ENCODE results near the gene RSRC2.

The RSRC2 gene

DNA sequence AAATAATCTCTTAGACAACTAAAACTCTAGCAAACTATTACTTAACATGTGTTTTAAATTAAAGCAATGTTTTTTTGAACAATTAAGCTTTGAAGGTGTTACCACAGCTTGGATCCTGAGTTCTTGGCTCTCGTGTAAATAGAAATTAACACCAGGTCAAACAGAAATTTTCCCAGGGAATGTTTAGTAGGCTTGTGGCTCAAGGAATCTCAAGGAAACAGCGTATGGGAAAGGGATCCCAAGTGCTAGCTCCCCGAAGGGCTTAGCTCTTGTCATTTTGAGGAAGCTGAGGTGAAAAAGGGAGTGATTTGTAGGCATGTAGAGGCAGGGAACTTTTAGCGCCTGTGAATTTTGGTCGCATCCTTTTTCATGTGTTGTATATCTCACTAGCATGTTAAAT, 11.8 kb upstream of the RSRC2 start:
- TF ChIP-seq, protein P1, sequence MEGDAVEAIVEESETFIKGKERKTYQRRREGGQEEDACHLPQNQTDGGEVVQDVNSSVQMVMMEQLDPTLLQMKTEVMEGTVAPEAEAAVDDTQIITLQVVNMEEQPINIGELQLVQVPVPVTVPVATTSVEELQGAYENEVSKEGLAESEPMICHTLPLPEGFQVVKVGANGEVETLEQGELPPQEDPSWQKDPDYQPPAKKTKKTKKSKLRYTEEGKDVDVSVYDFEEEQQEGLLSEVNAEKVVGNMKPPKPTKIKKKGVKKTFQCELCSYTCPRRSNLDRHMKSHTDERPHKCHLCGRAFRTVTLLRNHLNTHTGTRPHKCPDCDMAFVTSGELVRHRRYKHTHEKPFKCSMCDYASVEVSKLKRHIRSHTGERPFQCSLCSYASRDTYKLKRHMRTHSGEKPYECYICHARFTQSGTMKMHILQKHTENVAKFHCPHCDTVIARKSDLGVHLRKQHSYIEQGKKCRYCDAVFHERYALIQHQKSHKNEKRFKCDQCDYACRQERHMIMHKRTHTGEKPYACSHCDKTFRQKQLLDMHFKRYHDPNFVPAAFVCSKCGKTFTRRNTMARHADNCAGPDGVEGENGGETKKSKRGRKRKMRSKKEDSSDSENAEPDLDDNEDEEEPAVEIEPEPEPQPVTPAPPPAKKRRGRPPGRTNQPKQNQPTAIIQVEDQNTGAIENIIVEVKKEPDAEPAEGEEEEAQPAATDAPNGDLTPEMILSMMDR (IDR thresholded peaks at IDR 0.05; ENCODE audit: poor library complexity, severe bottlenecking), result no peak
- H3K27ac ChIP-seq (ENCODE audit: poor library complexity, severe bottlenecking), result no peak overlapping the region
- H3K36me3 ChIP-seq (ENCODE audit: low read depth), result peaks cover 89% of the 10 kb centered on the region
- ATAC-seq (ENCODE audit: low read depth) (no peak), DNase-seq (ENCODE audit: low spot score) (no peak)
- H3K27me3 ChIP-seq (ENCODE audit: insufficient read depth, poor library complexity, severe bottlenecking), result no peaks in the 10 kb centered on the region
- H3K9me3 ChIP-seq (ENCODE audit: severe bottlenecking), result no peaks in the 10 kb centered on the region
- no peak overlapping the region for H3K4me3 ChIP-seq (ENCODE audit: severe bottlenecking)
- no peaks in the 10 kb centered on the region for H3K4me1 ChIP-seq (ENCODE audit: insufficient read depth, poor library complexity, severe bottlenecking)

DNA sequence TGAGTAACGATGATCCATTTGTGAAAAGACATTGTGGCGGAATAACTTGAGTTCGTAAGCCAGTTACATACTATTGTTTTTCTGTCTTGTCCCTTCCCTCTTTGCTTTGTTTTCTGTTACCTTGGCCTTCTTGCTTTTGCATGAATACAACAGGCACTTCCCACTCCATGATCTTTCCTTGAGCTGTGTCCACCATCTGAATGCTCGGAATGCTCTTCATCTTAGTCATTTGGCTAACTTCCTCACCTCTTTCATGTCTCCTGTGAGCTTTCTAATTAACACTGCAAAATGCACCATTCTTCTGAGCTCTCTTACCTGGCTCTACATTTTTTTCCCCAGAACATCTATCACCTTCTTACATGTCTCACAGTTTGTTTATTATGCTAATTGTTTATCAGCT, 10.3 kb upstream of the RSRC2 start:
- Histone ChIP-seq H3K9me3 (ENCODE audit: severe bottlenecking) (no peaks in the 10 kb centered on the region), H3K36me3 (ENCODE audit: low read depth) (peaks cover 88% of the 10 kb centered on the region)
- ATAC-seq (ENCODE audit: low read depth), result no peak

DNA sequence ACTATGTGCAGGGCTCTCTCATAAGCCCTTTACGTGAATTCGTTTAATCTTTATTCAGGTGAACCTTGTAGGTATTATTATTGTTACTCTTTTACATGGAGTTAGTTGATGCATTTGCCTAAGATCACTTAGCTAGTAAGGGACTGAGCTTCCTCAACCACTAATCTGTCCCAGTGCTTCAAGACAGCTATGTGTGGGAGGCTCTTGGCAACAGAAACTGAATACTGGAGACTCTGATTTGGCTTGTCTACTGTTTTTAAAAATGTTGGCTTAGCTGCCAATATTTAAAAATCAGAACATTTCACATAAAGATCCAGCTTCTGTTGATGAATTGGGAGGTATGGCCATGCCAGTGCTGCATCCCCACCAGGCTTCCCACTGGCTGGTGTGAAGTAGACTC, 7.1 kb upstream of the RSRC2 start:
- DNase-seq (ENCODE audit: low spot score) (no peak), ATAC-seq (ENCODE audit: low read depth) (no peak)
- TF ChIP-seq, protein P1 (IDR thresholded peaks at IDR 0.05; ENCODE audit: poor library complexity, severe bottlenecking), result no peak
- Histone ChIP-seq H3K27me3 (ENCODE audit: insufficient read depth, poor library complexity, severe bottlenecking) (no peaks in the 10 kb centered on the region), H3K4me3 (ENCODE audit: severe bottlenecking) (no peak overlapping the region), H3K4me1 (ENCODE audit: insufficient read depth, poor library complexity, severe bottlenecking) (no peaks in the 10 kb centered on the region), H3K27ac (ENCODE audit: poor library complexity, severe bottlenecking) (no peak overlapping the region), H3K36me3 (ENCODE audit: low read depth) (peaks cover 91% of the 10 kb centered on the region), H3K9me3 (ENCODE audit: severe bottlenecking) (no peaks in the 10 kb centered on the region)

More for the DNA sequence above, 10.3 kb upstream of the RSRC2 start:
- Histone ChIP-seq H3K27me3 (ENCODE audit: insufficient read depth, poor library complexity, severe bottlenecking) (no peaks in the 10 kb centered on the region), H3K27ac (ENCODE audit: poor library complexity, severe bottlenecking) (no peak overlapping the region), H3K4me1 (ENCODE audit: insufficient read depth, poor library complexity, severe bottlenecking) (no peaks in the 10 kb centered on the region), H3K4me3 (ENCODE audit: severe bottlenecking) (no peak overlapping the region)
- TF ChIP-seq, protein P1 (IDR thresholded peaks at IDR 0.05; ENCODE audit: poor library complexity, severe bottlenecking), result no peak
- no peak for DNase-seq (ENCODE audit: low spot score)

DNA sequence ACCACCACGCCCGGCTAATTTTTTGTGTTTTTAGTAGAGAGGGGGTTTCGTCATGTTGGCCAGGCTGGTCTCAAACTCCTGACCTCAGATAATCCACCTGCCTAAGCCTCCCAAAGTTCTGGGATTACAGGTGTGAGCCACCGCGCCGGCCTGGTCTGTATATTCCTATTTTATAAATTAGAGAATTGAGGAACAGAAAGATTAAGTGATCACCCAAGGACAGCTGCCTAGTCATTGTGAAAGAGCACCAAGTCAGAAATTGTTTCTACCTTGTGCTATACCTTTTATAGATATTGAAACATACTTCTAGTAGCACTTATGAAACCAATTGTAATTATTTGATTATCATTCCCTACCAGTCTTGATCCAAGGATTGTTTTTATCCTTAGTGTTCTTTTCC, 2.3 kb upstream of the RSRC2 start:
- TF ChIP-seq, protein P1 (IDR thresholded peaks at IDR 0.05; ENCODE audit: poor library complexity, severe bottlenecking), result no peak
- ATAC-seq (ENCODE audit: low read depth), result no peak

DNA sequence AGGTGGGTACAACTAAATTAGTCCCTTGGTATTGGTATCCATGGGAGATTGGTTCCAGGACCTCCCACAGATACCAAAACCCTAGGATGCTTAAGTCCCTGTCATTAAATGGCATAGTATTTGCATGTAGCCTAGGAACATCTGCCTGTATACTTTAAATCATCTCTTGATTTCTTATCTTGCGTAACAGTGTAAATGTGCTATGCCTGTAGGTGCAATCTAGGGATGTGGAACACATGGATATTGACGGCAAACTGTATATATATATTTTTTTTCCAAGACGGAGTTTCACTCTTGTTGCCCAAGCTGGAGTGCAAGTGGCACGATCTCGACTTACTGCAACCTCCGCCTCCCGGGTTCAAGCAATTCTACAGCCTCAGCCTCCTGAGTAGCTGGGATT, 1.8 kb upstream of the RSRC2 start:
- peak overlapping the region; percentile 83 for H3K4me3 ChIP-seq (ENCODE audit: severe bottlenecking)
- H3K4me1 ChIP-seq (ENCODE audit: insufficient read depth, poor library complexity, severe bottlenecking), result peaks cover 17% of the 10 kb centered on the region
- no peaks in the 10 kb centered on the region for H3K27me3 ChIP-seq (ENCODE audit: insufficient read depth, poor library complexity, severe bottlenecking)
- ATAC-seq (ENCODE audit: low read depth) (no peak), DNase-seq (ENCODE audit: low spot score) (no peak)
- peaks cover 75% of the 10 kb centered on the region for H3K36me3 ChIP-seq (ENCODE audit: low read depth)
- TF ChIP-seq, protein P1 (IDR thresholded peaks at IDR 0.05; ENCODE audit: poor library complexity, severe bottlenecking), result no peak
- no peaks in the 10 kb centered on the region for H3K9me3 ChIP-seq (ENCODE audit: severe bottlenecking)
- no peak overlapping the region for H3K27ac ChIP-seq (ENCODE audit: poor library complexity, severe bottlenecking)

More for the DNA sequence above, 2.3 kb upstream of the RSRC2 start:
- Histone ChIP-seq H3K4me1 (ENCODE audit: insufficient read depth, poor library complexity, severe bottlenecking) (peaks cover 13% of the 10 kb centered on the region), H3K9me3 (ENCODE audit: severe bottlenecking) (no peaks in the 10 kb centered on the region), H3K4me3 (ENCODE audit: severe bottlenecking) (no peak overlapping the region), H3K27ac (ENCODE audit: poor library complexity, severe bottlenecking) (no peak overlapping the region), H3K36me3 (ENCODE audit: low read depth) (peaks cover 75% of the 10 kb centered on the region), H3K27me3 (ENCODE audit: insufficient read depth, poor library complexity, severe bottlenecking) (no peaks in the 10 kb centered on the region)
- no peak for DNase-seq (ENCODE audit: low spot score)
